ENCODE measurements around the gene SNTG2. TPM values are rescaled to one million over a fixed set of nuclear protein-coding genes. Genes with fewer than 3 reads are reported as not detected.

The SNTG2 gene
- total and polyA plus RNA-seq, 10 of the 15 experiments (the other 5 are each of a cell fraction or from before 2014, with no cell fraction given), result not detected

DNA sequence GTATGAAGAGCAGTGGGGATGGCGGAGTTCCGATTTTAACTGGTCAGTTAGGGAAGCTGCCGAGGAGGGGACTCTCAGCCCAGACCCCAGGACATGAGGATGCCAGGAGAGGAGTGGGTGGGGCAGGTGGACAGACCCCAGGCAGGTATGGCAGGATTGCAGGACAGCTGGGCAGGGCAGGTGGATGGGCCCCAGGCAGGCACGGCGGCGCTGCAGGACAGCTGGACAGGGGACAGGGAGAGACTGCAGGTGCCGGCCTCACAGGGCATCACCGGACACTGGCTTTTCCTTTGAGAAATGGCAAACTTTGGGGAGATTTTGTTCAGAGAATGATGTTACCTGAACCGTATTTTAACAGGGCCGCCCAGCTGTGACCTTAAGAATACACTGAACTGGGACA lies 127.7 kb downstream of the SNTG2 start:
- in situ Hi-C loops (cut with MboI), result no loop called here
- FAIRE-seq (no peak), ATAC-seq (no peak), DNase-seq (ENCODE audit: low read depth, low spot score) (no peak)
- H3K79me2 ChIP-seq (ENCODE audit: control insufficient read depth, insufficient read depth, low read length), result no peaks in the 10 kb centered on the region
- H3K9me3 ChIP-seq (replicated peaks; ENCODE audit: control insufficient read depth, insufficient read depth, low read length), result no peaks in the 10 kb centered on the region
- H3K27me3 ChIP-seq (replicated peaks in 1 of 2; ENCODE audit: control insufficient read depth in 2 of 2, insufficient read depth in 2 of 2, low read length in 1 of 2), result no peaks in the 10 kb centered on the region
- no TSS peak for BruUV-seq (replicated peaks)
- RAD21 ChIA-PET (ENCODE audit: unreplicated experiment), result no interaction called here
- H2AFZ ChIP-seq (ENCODE audit: control insufficient read depth, low read depth, low read length), result no peak overlapping the region
- no peaks in the 10 kb centered on the region for H3K36me3 ChIP-seq (ENCODE audit: control insufficient read depth in 2 of 2, insufficient read depth in 2 of 2, low read length in 1 of 2)
- SMC1A ChIA-PET (ENCODE audit: uncharacterized antibody, unreplicated experiment), result no interaction called here
- no peak overlapping the region for H3K9ac ChIP-seq (ENCODE audit: control insufficient read depth, insufficient read depth, low read length)
- no peak overlapping the region for H3K4me3 ChIP-seq
- no peaks in the 10 kb centered on the region for H3K4me1 ChIP-seq (ENCODE audit: control insufficient read depth, insufficient read depth, low read length)
- CTCF ChIA-PET, result no interaction called here
- POLR2A ChIA-PET, result no interaction called here
- no peak overlapping the region for H3K27ac ChIP-seq (ENCODE audit: control insufficient read depth, insufficient read depth)
- H4K20me1 ChIP-seq (ENCODE audit: control insufficient read depth, insufficient read depth), result no peaks in the 10 kb centered on the region
- WGBS (ENCODE audit: insufficient coverage, insufficient replicate concordance, low lambda C conversion rate, missing lambda C conversion rate), result 50% methylated on average over 10 of the region's 10 CpGs
- intact Hi-C loops (cut with micrococcal nuclease; ENCODE audit: unreplicated experiment), result no loop called here
- H3K4me2 ChIP-seq (ENCODE audit: control insufficient read depth, insufficient read depth), result no peak overlapping the region
- TF ChIP-seq JUNB (IDR thresholded peaks at IDR 0.05) (no peak), NKRF (conservative IDR thresholded peaks at IDR 0.05) (no peak), KAT2A (conservative IDR thresholded peaks at IDR 0.05; ENCODE audit: control insufficient read depth, low read depth, low read length) (no peak), SPI1 (IDR thresholded peaks at IDR 0.05; ENCODE audit: borderline replicate concordance, insufficient read depth, low read depth, low read length) (no peak), ZNF24 (IDR thresholded peaks at IDR 0.05) (no peak), ZNF592 (IDR thresholded peaks at IDR 0.05) (no peak), NRF1 (conservative IDR thresholded peaks at IDR 0.05; ENCODE audit: low read depth, low read length) (no peak), NR2C1 (IDR thresholded peaks at IDR 0.05) (no peak), NFYA (IDR thresholded peaks at IDR 0.05; ENCODE audit: borderline replicate concordance, low read depth, low read length) (no peak), KLF5 (IDR thresholded peaks at IDR 0.05; ENCODE audit: partially characterized antibody) (no peak)
- TF ChIP-seq, protein P1, sequence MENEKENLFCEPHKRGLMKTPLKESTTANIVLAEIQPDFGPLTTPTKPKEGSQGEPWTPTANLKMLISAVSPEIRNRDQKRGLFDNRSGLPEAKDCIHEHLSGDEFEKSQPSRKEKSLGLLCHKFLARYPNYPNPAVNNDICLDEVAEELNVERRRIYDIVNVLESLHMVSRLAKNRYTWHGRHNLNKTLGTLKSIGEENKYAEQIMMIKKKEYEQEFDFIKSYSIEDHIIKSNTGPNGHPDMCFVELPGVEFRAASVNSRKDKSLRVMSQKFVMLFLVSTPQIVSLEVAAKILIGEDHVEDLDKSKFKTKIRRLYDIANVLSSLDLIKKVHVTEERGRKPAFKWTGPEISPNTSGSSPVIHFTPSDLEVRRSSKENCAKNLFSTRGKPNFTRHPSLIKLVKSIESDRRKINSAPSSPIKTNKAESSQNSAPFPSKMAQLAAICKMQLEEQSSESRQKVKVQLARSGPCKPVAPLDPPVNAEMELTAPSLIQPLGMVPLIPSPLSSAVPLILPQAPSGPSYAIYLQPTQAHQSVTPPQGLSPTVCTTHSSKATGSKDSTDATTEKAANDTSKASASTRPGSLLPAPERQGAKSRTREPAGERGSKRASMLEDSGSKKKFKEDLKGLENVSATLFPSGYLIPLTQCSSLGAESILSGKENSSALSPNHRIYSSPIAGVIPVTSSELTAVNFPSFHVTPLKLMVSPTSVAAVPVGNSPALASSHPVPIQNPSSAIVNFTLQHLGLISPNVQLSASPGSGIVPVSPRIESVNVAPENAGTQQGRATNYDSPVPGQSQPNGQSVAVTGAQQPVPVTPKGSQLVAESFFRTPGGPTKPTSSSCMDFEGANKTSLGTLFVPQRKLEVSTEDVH (IDR thresholded peaks at IDR 0.05; ENCODE audit: low read depth, partially characterized antibody), result no peak
- TF ChIP-seq, protein P2, sequence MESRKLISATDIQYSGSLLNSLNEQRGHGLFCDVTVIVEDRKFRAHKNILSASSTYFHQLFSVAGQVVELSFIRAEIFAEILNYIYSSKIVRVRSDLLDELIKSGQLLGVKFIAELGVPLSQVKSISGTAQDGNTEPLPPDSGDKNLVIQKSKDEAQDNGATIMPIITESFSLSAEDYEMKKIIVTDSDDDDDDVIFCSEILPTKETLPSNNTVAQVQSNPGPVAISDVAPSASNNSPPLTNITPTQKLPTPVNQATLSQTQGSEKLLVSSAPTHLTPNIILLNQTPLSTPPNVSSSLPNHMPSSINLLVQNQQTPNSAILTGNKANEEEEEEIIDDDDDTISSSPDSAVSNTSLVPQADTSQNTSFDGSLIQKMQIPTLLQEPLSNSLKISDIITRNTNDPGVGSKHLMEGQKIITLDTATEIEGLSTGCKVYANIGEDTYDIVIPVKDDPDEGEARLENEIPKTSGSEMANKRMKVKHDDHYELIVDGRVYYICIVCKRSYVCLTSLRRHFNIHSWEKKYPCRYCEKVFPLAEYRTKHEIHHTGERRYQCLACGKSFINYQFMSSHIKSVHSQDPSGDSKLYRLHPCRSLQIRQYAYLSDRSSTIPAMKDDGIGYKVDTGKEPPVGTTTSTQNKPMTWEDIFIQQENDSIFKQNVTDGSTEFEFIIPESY (IDR thresholded peaks at IDR 0.05), result no peak
